ENCODE results near the gene MAPKAPK2.

MAPKAPK2 gene

GRCh38 chr1:206664740-206665139 is 20.0 kb upstream of the MAPKAPK2 start:
- H3K4me3 ChIP-seq (ENCODE audit: control insufficient read depth, low read depth, low read length): no peak overlapping the region
- no peak for TF ChIP-seq CTCF (IDR thresholded peaks at IDR 0.05; ENCODE audit: control insufficient read depth, insufficient read depth, low read depth, low read length, missing control alignments)

GRCh38 chr1:206666031-206666561 is 18.6 kb upstream of the MAPKAPK2 start:
- TF ChIP-seq CTCF (IDR thresholded peaks at IDR 0.05; ENCODE audit: control insufficient read depth, insufficient read depth, low read depth, low read length, missing control alignments): no peak
- DNase-seq (ENCODE audit: low read depth): no peak
- no peak overlapping the region for H3K4me3 ChIP-seq (ENCODE audit: control insufficient read depth, low read depth, low read length)

More at GRCh38 chr1:206664740-206665139, 20.0 kb upstream of the MAPKAPK2 start:
- DNase-seq (ENCODE audit: low read depth): no peak

GRCh38 chr1:206666954-206667665 is 17.6 kb upstream of the MAPKAPK2 start:
- no peak for TF ChIP-seq CTCF (IDR thresholded peaks at IDR 0.05; ENCODE audit: control insufficient read depth, insufficient read depth, low read depth, low read length, missing control alignments)
- H3K4me3 ChIP-seq (ENCODE audit: control insufficient read depth, low read depth, low read length): no peak overlapping the region
- DNase-seq (ENCODE audit: low read depth): no peak

- no peak for DNase-seq (ENCODE audit: low read depth)
- H3K4me3 ChIP-seq (ENCODE audit: control insufficient read depth, low read depth, low read length): no peak overlapping the region
- TF ChIP-seq CTCF (IDR thresholded peaks at IDR 0.05; ENCODE audit: control insufficient read depth, insufficient read depth, low read depth, low read length, missing control alignments): no peak
Observed at GRCh38 chr1:206668351-206668750, 16.4 kb upstream of the MAPKAPK2 start.

- no peak overlapping the region for H3K4me3 ChIP-seq (ENCODE audit: control insufficient read depth, low read depth, low read length)
- no peak for DNase-seq (ENCODE audit: low read depth)
- no peak for TF ChIP-seq CTCF (IDR thresholded peaks at IDR 0.05; ENCODE audit: control insufficient read depth, insufficient read depth, low read depth, low read length, missing control alignments)
Observed at GRCh38 chr1:206668874-206669410, 15.8 kb upstream of the MAPKAPK2 start.

- TF ChIP-seq CTCF (IDR thresholded peaks at IDR 0.05; ENCODE audit: control insufficient read depth, insufficient read depth, low read depth, low read length, missing control alignments): no peak
- no peak for DNase-seq (ENCODE audit: low read depth)
- no peak overlapping the region for H3K4me3 ChIP-seq (ENCODE audit: control insufficient read depth, low read depth, low read length)
Observed at GRCh38 chr1:206672011-206672688, 12.6 kb upstream of the MAPKAPK2 start.

Measured in AG09309 (cell line).